ENCODE measurements around the gene CADPS2. TPM values are rescaled to one million over a fixed set of nuclear protein-coding genes. Genes with fewer than 3 reads are reported as not detected.
"Not testable (repeated sequence)": the region's sequence is repeated elsewhere in the genome, so short reads cannot be mapped to it uniquely, and the experiment has no call there.

CADPS2 gene
- total and polyA plus RNA-seq, 12 donors, result 14.6 to 103 (median 39.4) TPM

GRCh38 chr7:122684504-122684903, 201.8 kb downstream of the CADPS2 start:
- no peak overlapping the region for H3K4me3 ChIP-seq
- no peaks in the 10 kb centered on the region for H3K36me3 ChIP-seq (replicated peaks in 1 of 2)
- WGBS, 4 donors, result 74 to 77% (median 76%) methylated on average over 2 of the region's 2 CpGs
- H3K4me1 ChIP-seq (replicated peaks in 1 of 2), result no peaks in the 10 kb centered on the region
- H3K9me3 ChIP-seq (replicated peaks in 1 of 3), result no peaks in the 10 kb centered on the region
- no peak for DNase-seq
- intact Hi-C loops (cut with DNase I), result no loop called here
- H3K27ac ChIP-seq, result no peak overlapping the region
- TF ChIP-seq, protein P1, sequence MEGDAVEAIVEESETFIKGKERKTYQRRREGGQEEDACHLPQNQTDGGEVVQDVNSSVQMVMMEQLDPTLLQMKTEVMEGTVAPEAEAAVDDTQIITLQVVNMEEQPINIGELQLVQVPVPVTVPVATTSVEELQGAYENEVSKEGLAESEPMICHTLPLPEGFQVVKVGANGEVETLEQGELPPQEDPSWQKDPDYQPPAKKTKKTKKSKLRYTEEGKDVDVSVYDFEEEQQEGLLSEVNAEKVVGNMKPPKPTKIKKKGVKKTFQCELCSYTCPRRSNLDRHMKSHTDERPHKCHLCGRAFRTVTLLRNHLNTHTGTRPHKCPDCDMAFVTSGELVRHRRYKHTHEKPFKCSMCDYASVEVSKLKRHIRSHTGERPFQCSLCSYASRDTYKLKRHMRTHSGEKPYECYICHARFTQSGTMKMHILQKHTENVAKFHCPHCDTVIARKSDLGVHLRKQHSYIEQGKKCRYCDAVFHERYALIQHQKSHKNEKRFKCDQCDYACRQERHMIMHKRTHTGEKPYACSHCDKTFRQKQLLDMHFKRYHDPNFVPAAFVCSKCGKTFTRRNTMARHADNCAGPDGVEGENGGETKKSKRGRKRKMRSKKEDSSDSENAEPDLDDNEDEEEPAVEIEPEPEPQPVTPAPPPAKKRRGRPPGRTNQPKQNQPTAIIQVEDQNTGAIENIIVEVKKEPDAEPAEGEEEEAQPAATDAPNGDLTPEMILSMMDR (IDR thresholded peaks at IDR 0.05), result no peak
- no peak for TF ChIP-seq POLR2A (IDR thresholded peaks at IDR 0.05)
- H3K27me3 ChIP-seq, result no peaks in the 10 kb centered on the region

DNA sequence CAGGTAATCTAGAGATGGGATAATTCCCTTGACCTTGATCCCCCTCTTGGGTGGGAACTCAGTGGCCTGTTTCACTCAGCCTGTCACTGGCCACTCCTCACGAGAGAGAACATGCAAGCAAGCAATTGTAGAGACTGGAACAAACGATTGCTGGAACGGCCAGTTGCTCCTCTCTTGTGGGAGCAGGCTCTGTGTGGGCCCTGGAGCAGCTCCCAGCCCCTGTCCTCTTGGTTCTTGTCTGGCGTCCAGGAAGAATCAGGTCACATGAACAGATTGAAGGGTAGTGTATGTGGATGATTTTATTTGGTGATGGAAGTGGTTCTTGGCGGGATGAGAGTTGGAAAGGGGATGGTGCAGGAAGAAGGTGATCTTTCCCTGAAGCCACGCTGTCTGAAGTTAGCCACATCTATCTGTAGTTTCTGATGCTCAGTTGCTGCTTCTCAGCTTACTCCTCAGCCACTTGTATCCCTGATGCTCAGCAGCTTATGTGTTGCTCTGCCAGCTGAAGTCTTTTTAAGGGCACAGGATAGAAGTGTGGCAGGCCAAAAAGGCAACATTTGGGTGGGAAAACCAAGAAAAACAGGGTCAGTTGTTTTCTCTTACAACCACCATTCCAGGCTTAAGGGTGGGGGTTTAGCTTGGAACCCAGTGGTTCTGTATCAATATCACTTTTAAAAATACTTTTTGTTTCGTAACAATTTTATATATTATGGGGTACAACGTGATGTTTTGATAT, 203.3 kb downstream of the CADPS2 start:
- intact Hi-C loops (cut with DNase I), result no loop called here
- no peak for DNase-seq
- Histone ChIP-seq H3K36me3 (replicated peaks in 1 of 2) (no peaks in the 10 kb centered on the region), H3K9me3 (replicated peaks in 1 of 3) (no peaks in the 10 kb centered on the region), H3K4me1 (replicated peaks in 1 of 2) (no peaks in the 10 kb centered on the region), H3K27me3 (no peaks in the 10 kb centered on the region), H3K27ac (no peak overlapping the region), H3K4me3 (no peak overlapping the region)
- TF ChIP-seq, protein P1 (IDR thresholded peaks at IDR 0.05), result no peak
- no peak for TF ChIP-seq POLR2A (IDR thresholded peaks at IDR 0.05)
- WGBS, 4 donors, result 79 to 90% (median 88%) methylated on average over 6 to 8 of the region's 8 CpGs

DNA sequence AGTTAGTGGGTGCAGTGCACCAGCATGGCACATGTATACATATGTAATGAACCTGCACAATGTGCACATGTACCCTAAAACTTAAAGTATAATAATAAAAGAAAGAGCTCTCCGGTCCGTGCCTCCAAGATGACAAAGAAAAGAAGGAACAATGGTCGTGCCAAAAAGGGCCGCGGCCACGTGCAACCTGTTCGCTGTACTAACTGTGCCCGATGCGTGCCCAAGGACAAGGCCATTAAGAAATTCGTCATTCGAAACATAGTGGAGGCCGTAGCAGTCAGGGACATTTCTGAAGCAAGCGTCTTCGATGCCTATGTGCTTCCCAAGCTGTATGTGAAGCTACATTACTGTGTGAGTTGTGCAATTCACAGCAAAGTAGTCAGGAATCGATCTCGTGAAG, 205.1 kb downstream of the CADPS2 start:
- H3K4me3 ChIP-seq; intact Hi-C loops (cut with DNase I); H3K27me3 ChIP-seq; H3K4me1 ChIP-seq (replicated peaks in 1 of 2); H3K9me3 ChIP-seq (replicated peaks in 1 of 3); H3K36me3 ChIP-seq (replicated peaks in 1 of 2); H3K27ac ChIP-seq: not testable (repeated sequence)
- 50 to 68% (median 57%) methylated on average over 16 of the region's 16 CpGs for WGBS, 4 donors
- DNase-seq, result peak; percentile 38 to 75 (median 62)

GRCh38 chr7:122679813-122680212, 206.4 kb downstream of the CADPS2 start:
- Histone ChIP-seq H3K4me3 (no peak overlapping the region), H3K27me3 (no peaks in the 10 kb centered on the region), H3K4me1 (replicated peaks in 1 of 2) (peaks cover 0 to 5% of the 10 kb centered on the region in 2 donors), H3K9me3 (replicated peaks in 1 of 3) (no peaks in the 10 kb centered on the region), H3K36me3 (replicated peaks in 1 of 2) (no peaks in the 10 kb centered on the region), H3K27ac (no peak overlapping the region)
- DNase-seq, result no peak
- intact Hi-C loops (cut with DNase I), result no loop called here
- TF ChIP-seq, protein P1 (IDR thresholded peaks at IDR 0.05), result no peak
- TF ChIP-seq POLR2A (IDR thresholded peaks at IDR 0.05), result no peak
- 61 to 78% (median 72%) methylated on average over 1 of the region's 1 CpG for WGBS, 4 donors

GRCh38 chr7:122679269-122679709, 207.0 kb downstream of the CADPS2 start:
- H3K4me3 ChIP-seq; H3K27ac ChIP-seq; H3K27me3 ChIP-seq; H3K9me3 ChIP-seq (replicated peaks in 1 of 3); DNase-seq; intact Hi-C loops (cut with DNase I); H3K36me3 ChIP-seq (replicated peaks in 1 of 2); H3K4me1 ChIP-seq (replicated peaks in 1 of 2): not testable (repeated sequence)
- WGBS, 4 donors, result 58 to 70% (median 62%) methylated on average over 9 of the region's 9 CpGs
